K562 (cell line): ENCODE measurements around the gene DHTKD1. TPM values are rescaled to one million over a fixed set of nuclear protein-coding genes. Genes with fewer than 3 reads are reported as not detected.
A peak's percentile ranks its signal among the peaks of the same experiment; 100 is the strongest.

Experiments
- ARID3A ChIP-seq: IDR thresholded peaks from 2 replicates; pipeline ENCODE4 v1.6.1; 2012; ENCODE audit warnings: low read depth, low read length, improper control_type of control experiment, borderline replicate concordance
- BCOR ChIP-seq: fragments of 450-650 bp; IDR thresholded peaks from 2 replicates; pipeline ENCODE4 v1.6.1; 2016
- CC2D1A ChIP-seq: fragments of 450-650 bp; IDR thresholded peaks from 2 replicates; pipeline ENCODE4 v1.6.1; 2017; ENCODE audit warnings: mild to moderate bottlenecking
- CCNT2 ChIP-seq: IDR thresholded peaks from 2 replicates; pipeline ENCODE4 v1.6.1; 2011; ENCODE audit warnings: borderline replicate concordance, low read depth, mild to moderate bottlenecking, moderate library complexity, mixed read lengths, low read length; ENCODE audit not compliant: insufficient read length; ENCODE audit errors: extremely low read depth
- CREB5 ChIP-seq: fragments of 250-450 bp; sonication (Bioruptor Pico); IDR thresholded peaks from 2 replicates; pipeline ENCODE4 v1.5.0; 2020; ENCODE audit warnings: mild to moderate bottlenecking
- CREM ChIP-seq: IDR thresholded peaks from 2 replicates; pipeline ENCODE4 v1.6.1; 2014; ENCODE audit warnings: antibody characterized with exemption, low read depth
- EGR1 ChIP-seq: fragments of 450-650 bp; conservative IDR thresholded peaks from 2 replicates; pipeline ENCODE4 v1.6.1; 2017; ENCODE audit warnings: mild to moderate bottlenecking
- ELF4 ChIP-seq: fragments of 450-650 bp; formaldehyde crosslinking; IDR thresholded peaks from 2 replicates; pipeline ENCODE4 v1.4.0; 2022; ENCODE audit warnings: missing genetic modification characterization
- ETV5 ChIP-seq: sonication (generic); formaldehyde crosslinking; IDR thresholded peaks from 2 replicates; pipeline ENCODE4 v1.4.0; 2020; ENCODE audit warnings: low read depth, mild to moderate bottlenecking, missing genetic modification reagents
- GATA2 ChIP-seq: sonication (generic); formaldehyde crosslinking; IDR thresholded peaks from 2 replicates; pipeline ENCODE4 v1.4.0; 2020; ENCODE audit warnings: mild to moderate bottlenecking, missing genetic modification reagents
- HLTF ChIP-seq: fragments of 450-650 bp; IDR thresholded peaks from 2 replicates; pipeline ENCODE4 v1.6.1; 2016
- MITF ChIP-seq: IDR thresholded peaks from 2 replicates; pipeline ENCODE4 v1.6.1; 2014; ENCODE audit warnings: antibody characterized with exemption
- MYC ChIP-seq, 2 experiments: fragments of 250-450 bp in 1 of 2; sonication (Bioruptor Pico) in 1 of 2; IDR thresholded peaks; 2 replicates each; pipeline versions ENCODE4 v1.5.1 to v1.6.1; 2012 to 2021; ENCODE audit warnings: low read depth in 2 of 2, borderline replicate concordance in 1 of 2, improper control_type of control experiment in 1 of 2, low read length in 1 of 2, mild to moderate bottlenecking in 1 of 2, moderate library complexity in 1 of 2
- NCOA4 ChIP-seq: fragments of 450-650 bp; IDR thresholded peaks from 2 replicates; pipeline ENCODE4 v1.6.1; 2018; ENCODE audit warnings: mild to moderate bottlenecking; ENCODE audit not compliant: partially characterized antibody
- NCOR1 ChIP-seq: fragments of 450-650 bp; IDR thresholded peaks from 2 replicates; pipeline ENCODE4 v1.6.1; 2016; ENCODE audit warnings: mild to moderate bottlenecking, moderate library complexity
- NFIC ChIP-seq: fragments of 450-650 bp; IDR thresholded peaks from 2 replicates; pipeline ENCODE4 v1.6.1; 2017; ENCODE audit warnings: mild to moderate bottlenecking, inconsistent platforms
- NR2C2 ChIP-seq, 2 experiments: fragments of 200-800 bp in 1 of 2; sonication (Bioruptor generic) in 1 of 2; sonication (generic) in 1 of 2; formaldehyde crosslinking in 1 of 2; IDR thresholded peaks; 2 replicates each; pipeline versions ENCODE4 v1.6.1 to v1.8.0; 2016 to 2022; ENCODE audit warnings: mild to moderate bottlenecking in 1 of 2, missing compliant biosample characterization in 1 of 2, missing genetic modification characterization in 1 of 2, missing genetic modification reagents in 1 of 2
- NRF1 ChIP-seq, 2 experiments: fragments of 450-650 bp; IDR thresholded peaks in 1 of 2; conservative IDR thresholded peaks in 1 of 2; 2 replicates each; pipeline ENCODE4 v1.6.1; 2014; ENCODE audit warnings: mild to moderate bottlenecking in 2 of 2
- RBBP5 ChIP-seq: fragments of 200-600 bp; sonication (generic); IDR thresholded peaks from 2 replicates; pipeline ENCODE4 v1.6.1; 2012; ENCODE audit warnings: borderline replicate concordance, mild to moderate bottlenecking, low read length, control low read depth, inconsistent platforms; ENCODE audit not compliant: insufficient read depth, poor library complexity, severe bottlenecking
- SMAD3 ChIP-seq: fragments of 450-650 bp; formaldehyde crosslinking; conservative IDR thresholded peaks from 2 replicates; pipeline ENCODE4 v1.4.0; 2020; ENCODE audit warnings: mild to moderate bottlenecking
- TAL1 ChIP-seq: fragments of 450-650 bp; IDR thresholded peaks from 2 replicates; pipeline ENCODE4 v1.6.1; 2016; ENCODE audit warnings: mild to moderate bottlenecking
- USF1 ChIP-seq: sonication (generic); formaldehyde crosslinking; IDR thresholded peaks from 2 replicates; pipeline ENCODE4 v1.9.0; 2022; ENCODE audit warnings: mild to moderate bottlenecking, missing genetic modification reagents
- ZNF175 ChIP-seq: fragments of 200-800 bp; sonication (Bioruptor generic); IDR thresholded peaks from 2 replicates; pipeline ENCODE4 v1.6.1; 2016; ENCODE audit warnings: low read depth, mild to moderate bottlenecking, missing genetic modification characterization, missing compliant biosample characterization
- ZNF197 ChIP-seq: fragments of 200-800 bp; sonication (Bioruptor generic); IDR thresholded peaks from 2 replicates; pipeline ENCODE4 v1.6.1; 2016; ENCODE audit warnings: low read depth, missing genetic modification characterization, missing compliant biosample characterization
- ZNF436 ChIP-seq: fragments of 250-450, 450-650 bp; sonication (Bioruptor Pico); formaldehyde crosslinking; IDR thresholded peaks from 2 replicates; pipeline ENCODE4 v1.7.0; 2020; ENCODE audit warnings: mild to moderate bottlenecking
- polyA plus RNA-seq, 8 experiments: library from polyadenylated mRNA; depleted of rRNA in 4 of 8; stranded (reverse) in 5 of 8; unstranded in 3 of 8; fragments of >200 nt; fragmentation: Nextera tagmentation in 2 of 8; fragmentation: Illumina TruSeq in 1 of 8; extraction: Ambion mirVana in 2 of 8; extraction: Trizol in 1 of 8; gene quantifications; 2 replicates each; pipeline versions ENCODE4 v1.2.1 to v1.2.3, GENCODE V29; 2011 to 2014; ENCODE audit warnings: inconsistent platforms in 1 of 8, missing spikeins in 1 of 8
- total RNA-seq, 7 experiments: library from RNA; depleted of rRNA in 6 of 7; stranded (reverse); fragments of >200 nt in 6 of 7; fragmentation: Illumina TruSeq in 2 of 7; extraction: Trizol in 2 of 7; gene quantifications; 2 replicates each; pipeline versions ENCODE4 v1.2.1 to v1.2.3, GENCODE V29; 2011 to 2021; ENCODE audit warnings: low replicate concordance in 1 of 7

DHTKD1 gene
- total and polyA plus RNA-seq, 9 of the 15 experiments (the other 6 are each of a cell fraction or from before 2014, with no cell fraction given) = 3.1 to 19.7 (median 6.8) TPM

GRCh38 chr10:12063483-12063818, 5.3 kb upstream of the DHTKD1 start (continued):
- TF ChIP-seq CC2D1A = peak; percentile 48; the same call in 1 of the 2 replicates
- TF ChIP-seq ELF4 = no peak
- peak; percentile 56 for TF ChIP-seq MYC (IDR thresholded peaks at IDR 0.05; ENCODE audit: low read depth, low read length)
- no peak for TF ChIP-seq MYC (CRISPR knock-in tag; IDR thresholded peaks at IDR 0.05; ENCODE audit: borderline replicate concordance, low read depth)
- TF ChIP-seq CREM = peak; percentile 59; the same call in 1 of the 2 replicates
- peak; percentile 91 for TF ChIP-seq TAL1
- no peak for TF ChIP-seq NRF1 (conservative IDR thresholded peaks at IDR 0.05 in 1 of 2, IDR thresholded peaks at IDR 0.05 in 1 of 2)
- peak; percentile 99 for TF ChIP-seq MITF
- TF ChIP-seq NFIC = peak; percentile 89
- no peak for TF ChIP-seq CREB5 (CRISPR knock-in tag)
- TF ChIP-seq BCOR = peak; percentile 52
- TF ChIP-seq HLTF = no peak
- TF ChIP-seq SMAD3 (CRISPR knock-in tag) = peak; percentile 77; the same call in 1 of the 2 replicates
- TF ChIP-seq ARID3A = peak; percentile 72; the same call in 1 of the 2 replicates
- TF ChIP-seq NCOR1 = peak; percentile 94
- TF ChIP-seq ETV5 (CRISPR knock-in tag) = 0 out of 2 replicates have a peak, but pooled peaks have one; percentile 41
- TF ChIP-seq ZNF436 (CRISPR knock-in tag) = no peak
- no peak for TF ChIP-seq NCOA4
- peak; percentile 90 for TF ChIP-seq ZNF175 (CRISPR knock-in tag)
- peak; percentile 81 for TF ChIP-seq GATA2 (CRISPR knock-in tag)
- TF ChIP-seq CCNT2 = peak; percentile 26
- TF ChIP-seq RBBP5 = peak; percentile 23
- TF ChIP-seq EGR1 = peak; percentile 43; the same call in 1 of the 2 replicates
- TF ChIP-seq ZNF197 (CRISPR knock-in tag) = peak; percentile 89
- no peak for TF ChIP-seq NR2C2 (CRISPR knock-in tag; IDR thresholded peaks at IDR 0.05)
- peak; percentile 30; the same call in 1 of the 2 replicates for TF ChIP-seq NR2C2 (tag; IDR thresholded peaks at IDR 0.05)
- TF ChIP-seq USF1 = no peak
